Glutamatergic neuron (in vitro differentiated cells): Measurements from ENCODE around the gene SYNDIG1. TPM values are rescaled to one million over a fixed set of nuclear protein-coding genes. Genes with fewer than 3 reads are reported as not detected.

Experiments
- DNase-seq: peaks from one replicate; pipeline ENCODE4 v3.0.0; 2022
- H3K27ac Mint-ChIP-seq: one replicate; pipeline ENCODE4 v1.8.0; 2020; ENCODE audit warnings: mild to moderate bottlenecking, mixed read lengths, inconsistent platforms; ENCODE audit not compliant: unreplicated experiment
- H3K27me3 Mint-ChIP-seq: one replicate; pipeline ENCODE4 v1.8.0; 2020; ENCODE audit warnings: mild to moderate bottlenecking, moderate library complexity, mixed read lengths, inconsistent platforms; ENCODE audit not compliant: unreplicated experiment
- H3K36me3 Mint-ChIP-seq: one replicate; pipeline ENCODE4 v1.8.0; 2020; ENCODE audit warnings: mild to moderate bottlenecking, mixed read lengths, inconsistent platforms; ENCODE audit not compliant: unreplicated experiment
- H3K4me1 Mint-ChIP-seq: one replicate; pipeline ENCODE4 v1.8.0; 2020; ENCODE audit warnings: mild to moderate bottlenecking, low read depth, mixed read lengths, inconsistent platforms; ENCODE audit not compliant: unreplicated experiment
- H3K4me3 Mint-ChIP-seq: one replicate; pipeline ENCODE4 v1.8.0; 2020; ENCODE audit warnings: mild to moderate bottlenecking, mixed read lengths, inconsistent platforms; ENCODE audit not compliant: unreplicated experiment
- H3K9me3 Mint-ChIP-seq: one replicate; pipeline ENCODE4 v1.8.0; 2020; ENCODE audit warnings: mild to moderate bottlenecking, moderate library complexity, mixed read lengths, inconsistent platforms; ENCODE audit not compliant: unreplicated experiment
- total RNA-seq: library from RNA; stranded (reverse); fragmentation: NEBNext Ultra II Directional; extraction: Animal tissue kit (Norgen Biotek cat#: 25700); gene quantifications from one replicate; pipeline ENCODE4 v1.2.1, GENCODE V29; 2021; ENCODE audit not compliant: unreplicated experiment
- TF ChIP-seq, protein P1 (sequence below): fragments of 200-600 bp; sonication (generic); IDR thresholded peaks from one replicate; pipeline ENCODE4 v1.5.0; 2021; ENCODE audit not compliant: partially characterized antibody, unreplicated experiment

SYNDIG1 gene
- total RNA-seq, 1 donor from 2014 or later, result 10.4 TPM

DNA sequence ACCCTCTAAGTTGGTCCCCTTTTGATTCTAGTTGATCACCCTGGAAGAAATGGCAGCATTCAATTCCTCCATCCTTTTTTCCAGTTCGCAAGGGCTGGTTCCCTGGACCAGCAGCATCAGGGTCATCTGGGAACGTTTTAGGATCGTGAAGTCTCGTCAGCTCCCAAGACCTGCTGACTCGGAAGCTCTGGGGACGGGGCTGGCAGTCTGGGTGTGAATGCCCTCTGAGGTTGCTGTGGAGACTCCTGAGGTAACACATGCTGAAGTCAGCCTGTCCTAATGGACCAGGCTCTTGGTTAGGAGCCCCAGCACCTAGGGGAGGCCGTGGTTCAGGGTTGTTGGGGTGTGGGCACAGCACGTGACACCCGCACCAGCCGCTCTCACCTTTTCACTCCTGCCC, 164.1 kb downstream of the SYNDIG1 start:
- DNase-seq, result no peak
- Mint-ChIP-seq H3K4me3 (no peak overlapping the region), H3K36me3 (no peaks in the 10 kb centered on the region), H3K9me3 (peaks cover 2% of the 10 kb centered on the region), H3K4me1 (no peaks in the 10 kb centered on the region), H3K27ac (no peak overlapping the region), H3K27me3 (peaks cover 11% of the 10 kb centered on the region)
- TF ChIP-seq, protein P1, sequence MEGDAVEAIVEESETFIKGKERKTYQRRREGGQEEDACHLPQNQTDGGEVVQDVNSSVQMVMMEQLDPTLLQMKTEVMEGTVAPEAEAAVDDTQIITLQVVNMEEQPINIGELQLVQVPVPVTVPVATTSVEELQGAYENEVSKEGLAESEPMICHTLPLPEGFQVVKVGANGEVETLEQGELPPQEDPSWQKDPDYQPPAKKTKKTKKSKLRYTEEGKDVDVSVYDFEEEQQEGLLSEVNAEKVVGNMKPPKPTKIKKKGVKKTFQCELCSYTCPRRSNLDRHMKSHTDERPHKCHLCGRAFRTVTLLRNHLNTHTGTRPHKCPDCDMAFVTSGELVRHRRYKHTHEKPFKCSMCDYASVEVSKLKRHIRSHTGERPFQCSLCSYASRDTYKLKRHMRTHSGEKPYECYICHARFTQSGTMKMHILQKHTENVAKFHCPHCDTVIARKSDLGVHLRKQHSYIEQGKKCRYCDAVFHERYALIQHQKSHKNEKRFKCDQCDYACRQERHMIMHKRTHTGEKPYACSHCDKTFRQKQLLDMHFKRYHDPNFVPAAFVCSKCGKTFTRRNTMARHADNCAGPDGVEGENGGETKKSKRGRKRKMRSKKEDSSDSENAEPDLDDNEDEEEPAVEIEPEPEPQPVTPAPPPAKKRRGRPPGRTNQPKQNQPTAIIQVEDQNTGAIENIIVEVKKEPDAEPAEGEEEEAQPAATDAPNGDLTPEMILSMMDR, result no peak

- peaks cover 12% of the 10 kb centered on the region for H3K27me3 Mint-ChIP-seq
- H3K4me1 Mint-ChIP-seq, result no peaks in the 10 kb centered on the region
- TF ChIP-seq, protein P1, result no peak
- no peak overlapping the region for H3K27ac Mint-ChIP-seq
- DNase-seq, result no peak
- H3K9me3 Mint-ChIP-seq, result no peaks in the 10 kb centered on the region
- H3K36me3 Mint-ChIP-seq, result no peaks in the 10 kb centered on the region
- no peak overlapping the region for H3K4me3 Mint-ChIP-seq
These were observed 165.4 kb downstream of the SYNDIG1 start for GRCh38 chr20:24634855-24635254.

DNA sequence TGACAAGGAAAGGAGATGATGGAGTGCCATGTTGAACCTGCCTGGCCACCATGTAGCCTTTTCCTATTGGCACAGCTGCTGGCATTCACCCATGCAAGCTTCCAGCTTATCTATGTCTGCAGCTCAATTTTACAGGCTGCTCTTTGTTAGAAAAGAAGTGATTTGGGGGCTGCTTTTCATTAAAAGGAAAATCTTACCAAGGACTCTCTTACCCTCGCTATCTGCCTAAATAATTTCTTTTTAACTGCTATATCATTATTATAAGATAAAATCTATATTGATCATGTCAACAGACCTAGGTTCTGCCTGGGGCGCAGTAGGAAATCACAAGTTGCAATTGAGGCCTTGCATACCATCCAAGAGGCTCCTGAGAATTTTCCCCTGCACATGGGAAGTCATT, 167.2 kb downstream of the SYNDIG1 start:
- H3K27me3 Mint-ChIP-seq, result peaks cover 8% of the 10 kb centered on the region
- H3K27ac Mint-ChIP-seq, result no peak overlapping the region
- H3K4me1 Mint-ChIP-seq, result no peaks in the 10 kb centered on the region

DNA sequence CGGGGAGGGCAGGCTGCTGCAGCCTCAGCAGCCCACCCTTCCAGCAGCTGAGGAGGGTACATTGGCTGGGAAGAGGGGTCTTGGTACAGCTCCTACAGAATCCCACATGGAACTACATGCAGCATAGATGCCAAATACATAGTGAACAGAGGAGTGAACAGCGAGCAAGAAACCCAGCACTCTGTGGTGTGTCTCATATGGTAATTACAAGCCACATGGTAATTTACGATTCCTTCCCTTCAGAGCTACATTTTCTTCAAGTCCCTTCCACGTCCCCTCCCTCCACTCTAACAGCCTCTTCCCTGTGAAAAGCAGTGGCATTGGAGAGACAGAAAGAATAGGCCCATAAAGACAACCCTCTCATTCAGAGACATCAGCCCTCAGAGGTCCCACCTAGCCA, 167.7 kb downstream of the SYNDIG1 start:
- no peak for DNase-seq
- Mint-ChIP-seq H3K36me3 (no peaks in the 10 kb centered on the region), H3K4me1 (no peaks in the 10 kb centered on the region), H3K27me3 (peaks cover 8% of the 10 kb centered on the region), H3K4me3 (no peak overlapping the region), H3K27ac (no peak overlapping the region), H3K9me3 (no peaks in the 10 kb centered on the region)
- TF ChIP-seq, protein P1, result no peak

More for the DNA sequence above, 167.2 kb downstream of the SYNDIG1 start:
- DNase-seq, result no peak
- TF ChIP-seq, protein P1, result no peak
- Mint-ChIP-seq H3K9me3 (no peaks in the 10 kb centered on the region), H3K36me3 (no peaks in the 10 kb centered on the region), H3K4me3 (no peak overlapping the region)

- Mint-ChIP-seq H3K27ac (no peak overlapping the region), H3K9me3 (peaks cover under 1% of the 10 kb centered on the region), H3K36me3 (no peaks in the 10 kb centered on the region), H3K4me3 (no peak overlapping the region), H3K4me1 (no peaks in the 10 kb centered on the region), H3K27me3 (peaks cover 9% of the 10 kb centered on the region)
- TF ChIP-seq, protein P1, result no peak
- DNase-seq, result no peak
These were observed 168.5 kb downstream of the SYNDIG1 start for GRCh38 chr20:24637941-24638340.
